HEK293 (cell line): ENCODE data around the gene PRLR.

Experiments used
- CTCF ChIA-PET: fragments of 350-600 bp; formaldehyde crosslinking; extraction: SDS; loops from one replicate; lab custom pipeline; 2021; ENCODE audit warnings: antibody characterized with exemption; lab: Yijun Ruan, JAX
- POLR2A ChIA-PET: fragments of 300-600 bp; formaldehyde crosslinking; extraction: SDS; loops from one replicate; lab custom pipeline; 2020; ENCODE audit warnings: antibody characterized with exemption, inconsistent platforms; lab: Yijun Ruan, JAX
- H3K27ac ChIP-seq: fragments of 200-500 bp; sonication (Bioruptor generic); 2 replicates; pipeline ENCODE4 v1.5.1; 2014; ENCODE audit warnings: low read depth, low read length, control low read depth, inconsistent platforms; ENCODE audit errors: extremely low read depth
- H3K36me3 ChIP-seq, 2 experiments: fragments of 200-500 bp in 1 of 2; sonication (Bioruptor generic) in 1 of 2; 1 replicate in 1 of 2; 2 replicates in 1 of 2; pipeline ENCODE4 v1.5.1; 2014 to 2017; ENCODE audit warnings: inconsistent platforms in 2 of 2, low read length in 2 of 2; ENCODE audit not compliant: control insufficient read depth in 2 of 2, insufficient read depth in 1 of 2
- H3K4me1 ChIP-seq: fragments of 200-500 bp; sonication (Bioruptor generic); 2 replicates; pipeline ENCODE4 v1.5.1; 2014; ENCODE audit warnings: mild to moderate bottlenecking, low read length, inconsistent platforms; ENCODE audit not compliant: control insufficient read depth, insufficient read depth
- H3K4me3 ChIP-seq: 2 replicates; pipeline ENCODE4 v1.5.1; 2011; ENCODE audit warnings: low read depth, mild to moderate bottlenecking, control low read depth, low read length, moderate library complexity
- H3K9me3 ChIP-seq: fragments of 200-500 bp; sonication (Bioruptor generic); 2 replicates; pipeline ENCODE4 v1.5.1; 2014; ENCODE audit warnings: low read depth, low read length, inconsistent platforms; ENCODE audit not compliant: control insufficient read depth, insufficient read depth
- GLIS1 ChIP-seq: fragments of 450-650 bp; formaldehyde crosslinking; IDR thresholded peaks from 2 replicates; pipeline ENCODE4 v1.5.1; 2016; ENCODE audit warnings: missing biosample characterization, missing genetic modification characterization
- OSR2 ChIP-seq: fragments of 450-650 bp; formaldehyde crosslinking; IDR thresholded peaks from 2 replicates; pipeline ENCODE4 v1.5.1; 2016; ENCODE audit warnings: missing biosample characterization, missing genetic modification characterization
- OVOL3 ChIP-seq: fragments of 450-650 bp; formaldehyde crosslinking; IDR thresholded peaks from 2 replicates; pipeline ENCODE4 v1.5.1; 2016; ENCODE audit warnings: missing biosample characterization, missing genetic modification characterization
- REST ChIP-seq: fragments of 450-650 bp; formaldehyde crosslinking; IDR thresholded peaks from 2 replicates; pipeline ENCODE4 v1.5.1; 2016; ENCODE audit warnings: missing biosample characterization, missing genetic modification characterization
- SP7 ChIP-seq: fragments of 450-650 bp; formaldehyde crosslinking; IDR thresholded peaks from 2 replicates; pipeline ENCODE4 v1.5.1; 2016; ENCODE audit warnings: missing biosample characterization, missing genetic modification characterization
- ZFP3 ChIP-seq: fragments of 450-650 bp; formaldehyde crosslinking; IDR thresholded peaks from 2 replicates; pipeline ENCODE4 v1.5.1; 2016; ENCODE audit warnings: low read depth, missing biosample characterization, missing genetic modification characterization
- ZFP41 ChIP-seq: fragments of 450-650 bp; formaldehyde crosslinking; IDR thresholded peaks from 2 replicates; pipeline ENCODE4 v1.5.1; 2016; ENCODE audit warnings: missing biosample characterization, missing genetic modification characterization, borderline replicate concordance
- ZNF121 ChIP-seq: fragments of 450-650 bp; formaldehyde crosslinking; IDR thresholded peaks from 2 replicates; pipeline ENCODE4 v1.5.1; 2016; ENCODE audit warnings: missing biosample characterization, missing genetic modification characterization
- ZNF169 ChIP-seq: fragments of 450-650 bp; formaldehyde crosslinking; IDR thresholded peaks from 2 replicates; pipeline ENCODE4 v1.5.1; 2016; ENCODE audit warnings: missing biosample characterization, missing genetic modification characterization
- ZNF37A ChIP-seq: fragments of 450-650 bp; IDR thresholded peaks from 2 replicates; pipeline ENCODE4 v1.5.1; 2018; ENCODE audit warnings: missing biosample characterization, missing genetic modification characterization
- ZNF426 ChIP-seq: fragments of 450-650 bp; formaldehyde crosslinking; IDR thresholded peaks from 2 replicates; pipeline ENCODE4 v1.5.1; 2017; ENCODE audit warnings: missing biosample characterization, missing genetic modification characterization, mild to moderate bottlenecking, inconsistent platforms, moderate library complexity
- ZNF518A ChIP-seq: fragments of 450-650 bp; formaldehyde crosslinking; conservative IDR thresholded peaks from 2 replicates; pipeline ENCODE4 v1.5.1; 2016; ENCODE audit warnings: low read depth, missing biosample characterization, missing genetic modification characterization
- ZNF639 ChIP-seq: fragments of 450-650 bp; formaldehyde crosslinking; IDR thresholded peaks from 2 replicates; pipeline ENCODE4 v1.5.1; 2016; ENCODE audit warnings: missing biosample characterization, missing genetic modification characterization
- ZNF677 ChIP-seq: fragments of 450-650 bp; IDR thresholded peaks from 2 replicates; pipeline ENCODE4 v1.5.0; 2018; ENCODE audit warnings: missing biosample characterization, mild to moderate bottlenecking, missing genetic modification characterization, moderate library complexity
- ZSCAN5A ChIP-seq: fragments of 450-650 bp; formaldehyde crosslinking; IDR thresholded peaks from 2 replicates; pipeline ENCODE4 v1.5.1; 2016; ENCODE audit warnings: missing biosample characterization, missing genetic modification characterization

Gene PRLR

GRCh38 chr5:35172533-35172932, 57.8 kb downstream of the PRLR start:
- ChIA-PET CTCF (no interaction called here), POLR2A (no interaction called here)
- H3K4me3 ChIP-seq, result no peak overlapping the region
- no peak overlapping the region for H3K27ac ChIP-seq
- no peaks in the 10 kb centered on the region for H3K36me3 ChIP-seq
- no peaks in the 10 kb centered on the region for H3K4me1 ChIP-seq
- TF ChIP-seq SP7 (no peak), ZFP41 (no peak), ZSCAN5A (tag by site-specific recombination) (no peak)
- no peaks in the 10 kb centered on the region for H3K9me3 ChIP-seq

- TF ChIP-seq ZFP41 (no peak), ZFP3 (tag by site-specific recombination) (no peak), OSR2 (no peak), ZNF121 (no peak), ZNF426 (tag by site-specific recombination) (no peak), ZNF37A (tag by site-specific recombination) (no peak)
- CTCF ChIA-PET, result interaction anchor here (0.7 kb wide), 1 partner anchor 684 kb away, joined by 3 read pairs; no protein-coding TSS in a partner anchor
- POLR2A ChIA-PET, result no interaction called here
- Histone ChIP-seq H3K4me1 (no peaks in the 10 kb centered on the region), H3K9me3 (no peaks in the 10 kb centered on the region), H3K36me3 (no peaks in the 10 kb centered on the region), H3K4me3 (no peak overlapping the region), H3K27ac (no peak overlapping the region)
Observed at GRCh38 chr5:35171991-35172390, 58.3 kb downstream of the PRLR start.

GRCh38 chr5:35171078-35171477, 59.2 kb downstream of the PRLR start:
- ChIA-PET CTCF (no interaction called here), POLR2A (no interaction called here)
- TF ChIP-seq ZNF169 (no peak), ZNF639 (tag by site-specific recombination) (no peak), REST (tag by site-specific recombination) (no peak), GLIS1 (tag by site-specific recombination) (no peak), ZNF677 (no peak), OVOL3 (no peak), ZNF518A (tag by site-specific recombination) (no peak)
- Histone ChIP-seq H3K4me3 (no peak overlapping the region), H3K9me3 (no peaks in the 10 kb centered on the region), H3K27ac (no peak overlapping the region), H3K36me3 (no peaks in the 10 kb centered on the region), H3K4me1 (no peaks in the 10 kb centered on the region)
